ENCODE results near the gene HINT3.

HINT3 gene

GRCh38 chr6:125940247-125941041 is 16.1 kb upstream of the HINT3 start:
- no peak overlapping the region for H3K9ac ChIP-seq (ENCODE audit: low read length)
- H3K27me3 ChIP-seq (ENCODE audit: control insufficient read depth, insufficient read depth, low read length): no peaks in the 10 kb centered on the region
- no peak overlapping the region for H3K4me3 ChIP-seq (ENCODE audit: low read depth, low read length)
- H3K4me1 ChIP-seq (ENCODE audit: control insufficient read depth, insufficient read depth, low read length): no peaks in the 10 kb centered on the region; the same call in 1 of the 2 replicates
- H3K27ac ChIP-seq (ENCODE audit: low read depth, low read length): no peak overlapping the region
- H3K36me3 ChIP-seq (ENCODE audit: control insufficient read depth, insufficient read depth, low read length): no peaks in the 10 kb centered on the region
- no peaks in the 10 kb centered on the region for H3K9me3 ChIP-seq (ENCODE audit: control insufficient read depth, insufficient read depth, low read depth, low read length)

- no peak overlapping the region for H3K9ac ChIP-seq (ENCODE audit: low read length)
- H3K4me3 ChIP-seq (ENCODE audit: low read depth, low read length): no peak overlapping the region
- H3K27me3 ChIP-seq (ENCODE audit: control insufficient read depth, insufficient read depth, low read length): no peaks in the 10 kb centered on the region
- H3K27ac ChIP-seq (ENCODE audit: low read depth, low read length): no peak overlapping the region
- H3K4me1 ChIP-seq (ENCODE audit: control insufficient read depth, insufficient read depth, low read length): no peaks in the 10 kb centered on the region; the same call in 1 of the 2 replicates
- no peaks in the 10 kb centered on the region for H3K9me3 ChIP-seq (ENCODE audit: control insufficient read depth, insufficient read depth, low read depth, low read length)
- H3K36me3 ChIP-seq (ENCODE audit: control insufficient read depth, insufficient read depth, low read length): no peaks in the 10 kb centered on the region
Observed at GRCh38 chr6:125942672-125943527, 13.7 kb upstream of the HINT3 start.

GRCh38 chr6:125943528-125944433 is 12.8 kb upstream of the HINT3 start:
- Histone ChIP-seq H3K9ac (ENCODE audit: low read length) (no peak overlapping the region), H3K9me3 (ENCODE audit: control insufficient read depth, insufficient read depth, low read depth, low read length) (no peaks in the 10 kb centered on the region), H3K27ac (ENCODE audit: low read depth, low read length) (no peak overlapping the region), H3K4me1 (ENCODE audit: control insufficient read depth, insufficient read depth, low read length) (no peaks in the 10 kb centered on the region; the same call in 1 of the 2 replicates), H3K27me3 (ENCODE audit: control insufficient read depth, insufficient read depth, low read length) (no peaks in the 10 kb centered on the region), H3K36me3 (ENCODE audit: control insufficient read depth, insufficient read depth, low read length) (no peaks in the 10 kb centered on the region), H3K4me3 (ENCODE audit: low read depth, low read length) (no peak overlapping the region)

GRCh38 chr6:125944434-125944816 is 12.1 kb upstream of the HINT3 start:
- H3K9ac ChIP-seq (ENCODE audit: low read length): no peak overlapping the region
- H3K4me1 ChIP-seq (ENCODE audit: control insufficient read depth, insufficient read depth, low read length): no peaks in the 10 kb centered on the region; the same call in 1 of the 2 replicates
- no peaks in the 10 kb centered on the region for H3K9me3 ChIP-seq (ENCODE audit: control insufficient read depth, insufficient read depth, low read depth, low read length)
- H3K27me3 ChIP-seq (ENCODE audit: control insufficient read depth, insufficient read depth, low read length): no peaks in the 10 kb centered on the region
- no peak overlapping the region for H3K4me3 ChIP-seq (ENCODE audit: low read depth, low read length)
- H3K36me3 ChIP-seq (ENCODE audit: control insufficient read depth, insufficient read depth, low read length): no peaks in the 10 kb centered on the region
- H3K27ac ChIP-seq (ENCODE audit: low read depth, low read length): no peak overlapping the region

GRCh38 chr6:125944896-125945295 is 11.7 kb upstream of the HINT3 start:
- Histone ChIP-seq H3K27me3 (ENCODE audit: control insufficient read depth, insufficient read depth, low read length) (no peaks in the 10 kb centered on the region), H3K9me3 (ENCODE audit: control insufficient read depth, insufficient read depth, low read depth, low read length) (no peaks in the 10 kb centered on the region), H3K36me3 (ENCODE audit: control insufficient read depth, insufficient read depth, low read length) (no peaks in the 10 kb centered on the region), H3K9ac (ENCODE audit: low read length) (no peak overlapping the region), H3K4me1 (ENCODE audit: control insufficient read depth, insufficient read depth, low read length) (peaks cover 2% of the 10 kb centered on the region; the same call in 1 of the 2 replicates), H3K4me3 (ENCODE audit: low read depth, low read length) (no peak overlapping the region), H3K27ac (ENCODE audit: low read depth, low read length) (no peak overlapping the region)

GRCh38 chr6:125945378-125946141 is 11.0 kb upstream of the HINT3 start:
- H3K4me1 ChIP-seq (ENCODE audit: control insufficient read depth, insufficient read depth, low read length): peaks cover 2% of the 10 kb centered on the region; the same call in 1 of the 2 replicates

GRCh38 chr6:125947615-125948014 is 9.0 kb upstream of the HINT3 start:
- no peaks in the 10 kb centered on the region for H3K27me3 ChIP-seq (ENCODE audit: control insufficient read depth, insufficient read depth, low read length)
- H3K4me1 ChIP-seq (ENCODE audit: control insufficient read depth, insufficient read depth, low read length): peaks cover 2% of the 10 kb centered on the region; the same call in 1 of the 2 replicates
- H3K36me3 ChIP-seq (ENCODE audit: control insufficient read depth, insufficient read depth, low read length): no peaks in the 10 kb centered on the region
- H3K9ac ChIP-seq (ENCODE audit: low read length): no peak overlapping the region
- H3K9me3 ChIP-seq (ENCODE audit: control insufficient read depth, insufficient read depth, low read depth, low read length): no peaks in the 10 kb centered on the region
- no peak overlapping the region for H3K4me3 ChIP-seq (ENCODE audit: low read depth, low read length)
- H3K27ac ChIP-seq (ENCODE audit: low read depth, low read length): no peak overlapping the region

More at GRCh38 chr6:125945378-125946141, 11.0 kb upstream of the HINT3 start:
- Histone ChIP-seq H3K36me3 (ENCODE audit: control insufficient read depth, insufficient read depth, low read length) (no peaks in the 10 kb centered on the region), H3K9me3 (ENCODE audit: control insufficient read depth, insufficient read depth, low read depth, low read length) (no peaks in the 10 kb centered on the region), H3K27ac (ENCODE audit: low read depth, low read length) (no peak overlapping the region), H3K9ac (ENCODE audit: low read length) (no peak overlapping the region), H3K4me3 (ENCODE audit: low read depth, low read length) (no peak overlapping the region), H3K27me3 (ENCODE audit: control insufficient read depth, insufficient read depth, low read length) (no peaks in the 10 kb centered on the region)

- Histone ChIP-seq H3K4me1 (ENCODE audit: control insufficient read depth, insufficient read depth, low read length) (peaks cover 2% of the 10 kb centered on the region; the same call in 1 of the 2 replicates), H3K36me3 (ENCODE audit: control insufficient read depth, insufficient read depth, low read length) (no peaks in the 10 kb centered on the region), H3K27me3 (ENCODE audit: control insufficient read depth, insufficient read depth, low read length) (no peaks in the 10 kb centered on the region), H3K9ac (ENCODE audit: low read length) (no peak overlapping the region), H3K4me3 (ENCODE audit: low read depth, low read length) (no peak overlapping the region), H3K9me3 (ENCODE audit: control insufficient read depth, insufficient read depth, low read depth, low read length) (no peaks in the 10 kb centered on the region), H3K27ac (ENCODE audit: low read depth, low read length) (no peak overlapping the region)
Observed at GRCh38 chr6:125948455-125948854, 8.1 kb upstream of the HINT3 start.

GRCh38 chr6:125949069-125949468 is 7.5 kb upstream of the HINT3 start:
- Histone ChIP-seq H3K4me1 (ENCODE audit: control insufficient read depth, insufficient read depth, low read length) (peaks cover 2% of the 10 kb centered on the region; the same call in 1 of the 2 replicates), H3K9ac (ENCODE audit: low read length) (no peak overlapping the region), H3K27ac (ENCODE audit: low read depth, low read length) (no peak overlapping the region), H3K27me3 (ENCODE audit: control insufficient read depth, insufficient read depth, low read length) (no peaks in the 10 kb centered on the region), H3K36me3 (ENCODE audit: control insufficient read depth, insufficient read depth, low read length) (no peaks in the 10 kb centered on the region), H3K9me3 (ENCODE audit: control insufficient read depth, insufficient read depth, low read depth, low read length) (no peaks in the 10 kb centered on the region), H3K4me3 (ENCODE audit: low read depth, low read length) (no peak overlapping the region)

- no peaks in the 10 kb centered on the region for H3K27me3 ChIP-seq (ENCODE audit: control insufficient read depth, insufficient read depth, low read length)
- H3K27ac ChIP-seq (ENCODE audit: low read depth, low read length): no peak overlapping the region
Observed at GRCh38 chr6:125950293-125950692, 6.3 kb upstream of the HINT3 start.

More at GRCh38 chr6:125950293-125950692, 6.3 kb upstream of the HINT3 start:
- Histone ChIP-seq H3K4me3 (ENCODE audit: low read depth, low read length) (no peak overlapping the region), H3K9me3 (ENCODE audit: control insufficient read depth, insufficient read depth, low read depth, low read length) (no peaks in the 10 kb centered on the region), H3K4me1 (ENCODE audit: control insufficient read depth, insufficient read depth, low read length) (peaks cover 2% of the 10 kb centered on the region; the same call in 1 of the 2 replicates), H3K36me3 (ENCODE audit: control insufficient read depth, insufficient read depth, low read length) (no peaks in the 10 kb centered on the region), H3K9ac (ENCODE audit: low read length) (no peak overlapping the region)
